Measurements from ENCODE around the gene FANCC. TPM values are rescaled to one million over a fixed set of nuclear protein-coding genes. Genes with fewer than 3 reads are reported as not detected.
"Not testable (repeated sequence)": the region's sequence is repeated elsewhere in the genome, so short reads cannot be mapped to it uniquely, and the experiment has no call there.

Gene FANCC
- total and polyA plus RNA-seq, 3 donors from 2014 or later: 30.7 to 38.5 (median 35.1) TPM

DNA sequence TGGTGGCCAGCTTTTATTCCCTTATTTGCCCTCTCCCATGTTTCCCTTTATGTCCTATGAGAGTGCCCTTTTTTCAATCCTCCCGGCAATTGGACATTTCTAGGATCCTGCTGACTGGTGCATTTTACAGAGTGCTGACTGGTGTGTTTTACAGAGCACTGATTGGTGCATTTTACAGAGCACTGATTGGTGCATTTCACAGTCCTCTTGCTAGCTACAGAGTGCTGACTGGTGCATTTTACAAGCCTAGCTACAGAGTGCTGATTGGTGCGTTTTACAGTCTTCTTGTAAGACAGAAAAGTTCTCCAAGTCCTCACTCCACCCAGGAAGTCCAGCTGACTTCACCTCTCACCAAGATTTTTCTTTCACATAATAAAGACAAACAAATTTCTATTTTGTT, 15.4 kb upstream of the FANCC start:
- 49 to 82% methylated on average over 2 of the region's 2 CpGs for WGBS, 2 donors
- Histone ChIP-seq H3K36me3 (ENCODE audit: low read depth, missing control alignments) (no peaks in the 10 kb centered on the region), H3K27ac (no peak overlapping the region), H3K27me3 (no peaks in the 10 kb centered on the region), H3K4me1 (no peaks in the 10 kb centered on the region), H3K4me3 (no peak overlapping the region), H3K9me3 (no peaks in the 10 kb centered on the region)
- intact Hi-C loops (cut with DNase I; ENCODE audit: low total_unique reads): no loop called here
- TF ChIP-seq, protein P1, sequence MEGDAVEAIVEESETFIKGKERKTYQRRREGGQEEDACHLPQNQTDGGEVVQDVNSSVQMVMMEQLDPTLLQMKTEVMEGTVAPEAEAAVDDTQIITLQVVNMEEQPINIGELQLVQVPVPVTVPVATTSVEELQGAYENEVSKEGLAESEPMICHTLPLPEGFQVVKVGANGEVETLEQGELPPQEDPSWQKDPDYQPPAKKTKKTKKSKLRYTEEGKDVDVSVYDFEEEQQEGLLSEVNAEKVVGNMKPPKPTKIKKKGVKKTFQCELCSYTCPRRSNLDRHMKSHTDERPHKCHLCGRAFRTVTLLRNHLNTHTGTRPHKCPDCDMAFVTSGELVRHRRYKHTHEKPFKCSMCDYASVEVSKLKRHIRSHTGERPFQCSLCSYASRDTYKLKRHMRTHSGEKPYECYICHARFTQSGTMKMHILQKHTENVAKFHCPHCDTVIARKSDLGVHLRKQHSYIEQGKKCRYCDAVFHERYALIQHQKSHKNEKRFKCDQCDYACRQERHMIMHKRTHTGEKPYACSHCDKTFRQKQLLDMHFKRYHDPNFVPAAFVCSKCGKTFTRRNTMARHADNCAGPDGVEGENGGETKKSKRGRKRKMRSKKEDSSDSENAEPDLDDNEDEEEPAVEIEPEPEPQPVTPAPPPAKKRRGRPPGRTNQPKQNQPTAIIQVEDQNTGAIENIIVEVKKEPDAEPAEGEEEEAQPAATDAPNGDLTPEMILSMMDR (IDR thresholded peaks at IDR 0.05): no peak
- TF ChIP-seq POLR2A (IDR thresholded peaks at IDR 0.05): no peak
- DNase-seq: no peak

DNA sequence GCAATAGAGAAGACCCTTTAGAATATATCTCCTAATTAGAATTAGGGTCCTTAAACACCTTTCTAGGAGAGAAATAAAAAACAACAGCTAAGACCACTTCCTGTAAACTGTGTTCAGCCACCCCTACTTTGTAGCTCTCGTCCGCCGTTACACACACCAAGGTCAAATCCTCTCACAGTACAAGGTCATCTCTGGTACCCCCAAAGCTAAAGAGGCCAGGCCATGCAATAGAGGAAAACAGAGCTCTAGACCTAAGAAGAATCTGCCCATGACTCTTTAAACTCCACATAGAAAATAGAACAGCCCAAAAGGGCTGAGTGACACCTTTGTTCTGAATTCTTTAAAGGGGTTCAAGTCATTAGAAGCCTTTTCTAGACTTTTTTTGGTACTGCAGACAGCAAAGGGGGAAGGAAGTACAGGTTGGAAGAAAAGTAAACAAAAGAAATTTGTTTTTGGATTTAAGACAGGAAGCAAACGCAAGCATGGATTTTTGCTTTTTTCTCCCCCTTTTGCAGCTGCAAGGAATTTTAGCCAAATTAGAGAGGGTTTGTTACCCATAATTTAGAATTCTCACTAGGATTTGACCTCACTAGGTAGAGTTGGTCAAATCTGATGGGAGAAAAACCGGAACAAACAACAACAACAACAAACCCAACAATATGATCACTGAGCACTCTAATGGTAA, 13.4 kb upstream of the FANCC start:
- H3K27ac ChIP-seq: no peak overlapping the region
- no peak for DNase-seq
- H3K4me1 ChIP-seq: no peaks in the 10 kb centered on the region
- H3K36me3 ChIP-seq (ENCODE audit: low read depth, missing control alignments): no peaks in the 10 kb centered on the region
- H3K4me3 ChIP-seq: no peak overlapping the region
- 72 to 77% methylated on average over 5 of the region's 5 CpGs for WGBS, 2 donors
- H3K27me3 ChIP-seq: no peaks in the 10 kb centered on the region
- TF ChIP-seq, protein P1 (IDR thresholded peaks at IDR 0.05): no peak
- no peak for TF ChIP-seq POLR2A (IDR thresholded peaks at IDR 0.05)
- intact Hi-C loops (cut with DNase I; ENCODE audit: low total_unique reads): no loop called here
- no peaks in the 10 kb centered on the region for H3K9me3 ChIP-seq

DNA sequence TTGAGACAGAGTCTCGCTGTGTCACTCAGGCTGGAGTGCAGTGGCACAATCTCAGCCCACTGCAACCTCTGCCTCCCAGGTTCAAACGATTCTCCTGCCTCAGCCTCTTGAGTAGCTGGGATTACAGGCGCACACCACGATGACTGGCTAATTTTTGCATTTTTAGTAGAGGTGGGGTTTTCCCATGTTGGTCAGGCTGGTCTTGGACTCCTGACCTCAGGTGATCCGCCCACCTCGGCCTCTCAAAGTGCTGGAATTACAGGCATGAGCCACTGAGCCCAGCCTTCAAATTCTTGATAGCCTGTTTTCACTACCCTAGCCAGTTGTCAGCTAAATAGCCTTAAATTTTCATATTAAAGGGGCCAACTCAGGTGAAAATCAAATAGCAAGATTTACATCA, 11.6 kb upstream of the FANCC start:
- H3K4me1 ChIP-seq; H3K27ac ChIP-seq; H3K27me3 ChIP-seq; H3K4me3 ChIP-seq; H3K9me3 ChIP-seq; intact Hi-C loops (cut with DNase I; ENCODE audit: low total_unique reads); DNase-seq; H3K36me3 ChIP-seq (ENCODE audit: low read depth, missing control alignments): not testable (repeated sequence)
- WGBS, 2 donors: 95% methylated on average over 6 of the region's 6 CpGs

DNA sequence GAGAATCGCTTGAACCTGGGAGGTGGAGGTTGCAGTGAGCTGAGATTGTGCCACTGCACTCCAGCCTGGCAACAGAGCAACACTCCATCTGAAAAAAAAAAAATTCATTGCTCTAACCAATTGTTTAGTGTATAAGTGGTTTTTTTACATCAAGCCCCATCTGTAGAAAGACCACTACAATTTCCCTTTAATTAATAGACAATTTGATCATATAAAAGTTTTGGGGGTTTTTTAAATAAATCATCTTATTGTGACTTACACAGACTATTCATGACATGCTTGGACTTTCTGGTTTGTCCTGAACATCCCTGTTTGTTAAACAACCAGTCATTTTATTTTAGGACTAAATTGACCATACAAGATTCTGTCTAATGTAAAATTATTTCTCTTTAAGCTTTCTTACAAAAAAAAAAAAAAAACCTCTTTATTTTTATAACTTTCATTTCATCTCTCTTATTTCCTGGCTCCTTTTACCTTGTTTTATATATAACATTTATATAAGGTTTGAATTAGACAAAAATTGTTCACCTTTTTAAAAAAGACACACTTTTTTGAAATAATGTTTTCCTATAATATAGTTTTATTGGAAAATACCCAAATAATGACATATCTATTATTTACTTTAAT, 9.8 kb upstream of the FANCC start:
- no peaks in the 10 kb centered on the region for H3K36me3 ChIP-seq (ENCODE audit: low read depth, missing control alignments)
- intact Hi-C loops (cut with DNase I; ENCODE audit: low total_unique reads): no loop called here
- no peaks in the 10 kb centered on the region for H3K4me1 ChIP-seq
- no peaks in the 10 kb centered on the region for H3K9me3 ChIP-seq
- 55 to 67% methylated on average over 1 of the region's 1 CpG for WGBS, 2 donors
- H3K27ac ChIP-seq: no peak overlapping the region
- no peak overlapping the region for H3K4me3 ChIP-seq
- TF ChIP-seq, protein P1 (IDR thresholded peaks at IDR 0.05): no peak
- no peak for TF ChIP-seq POLR2A (IDR thresholded peaks at IDR 0.05)
- DNase-seq: no peak
- H3K27me3 ChIP-seq: no peaks in the 10 kb centered on the region

DNA sequence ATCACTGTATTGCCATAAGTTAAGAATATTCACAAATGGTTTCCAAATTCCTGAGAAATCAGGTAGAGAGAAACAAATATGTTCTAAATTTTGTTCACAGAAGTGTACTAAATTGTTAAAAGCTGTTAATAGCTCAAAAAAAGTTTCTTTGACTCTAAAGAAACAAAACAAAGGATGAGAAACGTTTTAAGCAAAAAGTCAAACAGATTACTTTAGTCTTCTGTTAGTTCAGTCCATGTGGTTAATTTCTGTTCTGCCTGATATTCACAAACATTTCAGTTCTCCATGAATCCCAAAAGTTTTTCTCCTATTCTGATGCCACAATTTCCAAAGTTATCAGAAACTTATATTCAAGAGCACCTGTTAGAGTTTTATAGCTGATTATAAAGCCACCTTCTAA, 7.7 kb upstream of the FANCC start:
- DNase-seq: no peak
- 68 to 76% methylated on average over 1 of the region's 1 CpG for WGBS, 2 donors

More for the DNA sequence above, 7.7 kb upstream of the FANCC start:
- Histone ChIP-seq H3K4me1 (no peaks in the 10 kb centered on the region), H3K4me3 (no peak overlapping the region), H3K27me3 (no peaks in the 10 kb centered on the region), H3K36me3 (ENCODE audit: low read depth, missing control alignments) (no peaks in the 10 kb centered on the region), H3K27ac (no peak overlapping the region), H3K9me3 (no peaks in the 10 kb centered on the region)
- intact Hi-C loops (cut with DNase I; ENCODE audit: low total_unique reads): no loop called here
- TF ChIP-seq POLR2A (IDR thresholded peaks at IDR 0.05): no peak
- TF ChIP-seq, protein P1 (IDR thresholded peaks at IDR 0.05): no peak
